Esophagus muscularis mucosa (tissue), 4 donors: ENCODE results near the gene EZR. TPM values are rescaled to one million over a fixed set of nuclear protein-coding genes. Genes with fewer than 3 reads are reported as not detected.
A peak's percentile ranks its signal among the peaks of the same experiment; 100 is the strongest.

Source experiments
- DNase-seq: peaks from one replicate; pipeline ENCODE4 v3.0.0-alpha.2; 2017; ENCODE audit errors: extremely low spot score
- H3K27ac ChIP-seq, 4 donors: fragments of 200-600 bp; sonication (generic); replicated peaks in 1 of 4; 1 replicate in 3 of 4; 2 replicates in 1 of 4; pipeline ENCODE4 v1.5.1; 2016 to 2019; ENCODE audit warnings: mild to moderate bottlenecking in 1 of 4
- H3K27me3 ChIP-seq, 4 donors: fragments of 200-600 bp; sonication (generic); one replicate each; pipeline versions ENCODE4 v1.5.1 to v1.6.0; 2016 to 2019
- H3K36me3 ChIP-seq, 4 donors: fragments of 200-600 bp; sonication (generic); one replicate each; pipeline ENCODE4 v1.5.1; 2016 to 2019
- H3K4me1 ChIP-seq, 4 donors: fragments of 200-600 bp; sonication (generic); one replicate each; pipeline ENCODE4 v1.5.1; 2016 to 2019
- H3K4me3 ChIP-seq, 4 donors: fragments of 200-600 bp; sonication (generic); 1 replicate in 2 of 4; 2 replicates in 2 of 4; pipeline ENCODE4 v1.5.1; 2016 to 2019; ENCODE audit warnings: mild to moderate bottlenecking in 4 of 4, moderate library complexity in 1 of 4
- H3K9me3 ChIP-seq, 4 donors: fragments of 200-600 bp; sonication (generic); 1 replicate in 3 of 4; 2 replicates in 1 of 4; pipeline ENCODE4 v1.5.1; 2016 to 2019
- CTCF ChIP-seq, 3 experiments: fragments of 200-600 bp in 2 of 3; fragments of 450-650 bp in 1 of 3; sonication (generic) in 2 of 3; IDR thresholded peaks; one replicate each; pipeline ENCODE4 v1.5.1; 2017 to 2019; ENCODE audit warnings: antibody characterized with exemption in 3 of 3, mild to moderate bottlenecking in 2 of 3, moderate library complexity in 1 of 3
- EP300 ChIP-seq: sonication (generic); formaldehyde crosslinking; IDR thresholded peaks from one replicate; pipeline ENCODE4 v1.6.1; 2017; ENCODE audit warnings: antibody characterized with exemption
- POLR2A ChIP-seq: fragments of 450-650 bp; IDR thresholded peaks from one replicate; pipeline ENCODE4 v1.6.1; 2017; ENCODE audit warnings: antibody characterized with exemption, moderate library complexity, mild to moderate bottlenecking, low read depth
- POLR2AphosphoS5 ChIP-seq, 2 donors: sonication (generic); formaldehyde crosslinking; IDR thresholded peaks; one replicate each; pipeline ENCODE4 v1.6.1; 2017; ENCODE audit warnings: antibody characterized with exemption in 2 of 2
- WGBS: methylation state at CpG from one replicate; pipeline ENCODE4 v1.1.5; 2018; 5-methylcytosine and 5-hydroxymethylcytosine counted together
- intact Hi-C: fragments of 100-400 bp; cut with DNase I; formaldehyde crosslinking; loops from one replicate; pipeline ENCODE4 v1.15.1; 2023
- small RNA-seq, 3 donors: library from RNA; depleted of rRNA; stranded (forward); fragments of <200 nt; gene quantifications; one replicate each; pipeline ENCODE3, GENCODE V24; 2016
- total RNA-seq, 4 donors: library from RNA; depleted of rRNA; stranded (reverse); fragments of >200 nt; gene quantifications; one replicate each; pipeline versions ENCODE4 v1.1.0 to v1.2.1, GENCODE V29; 2016

The EZR gene
- total RNA-seq, 4 donors from 2014 or later: 205 to 226 (median 212) TPM

GRCh38 chr6:158718461-158719046 lies 100.6 kb downstream of the EZR start:
- intact Hi-C loops: no loop called here
- Histone ChIP-seq H3K4me3 (no peak overlapping the region), H3K27ac (no peak overlapping the region), H3K4me1 (peaks cover 0 to 4% (median 2%) of the 10 kb centered on the region in 4 donors), H3K27me3 (no peaks in the 10 kb centered on the region), H3K9me3 (no peaks in the 10 kb centered on the region), H3K36me3 (peaks cover 0 to 12% (median 2%) of the 10 kb centered on the region in 4 donors)
- no peak for DNase-seq
- WGBS: 85% methylated on average over 11 of the region's 13 CpGs
- TF ChIP-seq POLR2A: no peak
- peak; percentile 24 to 41 (median 32) for TF ChIP-seq CTCF (IDR thresholded peaks at IDR 0.05)

GRCh38 chr6:158717341-158718330 lies 101.5 kb downstream of the EZR start:
- peaks cover 0 to 14% (median 3%) of the 10 kb centered on the region in 4 donors for H3K36me3 ChIP-seq
- 89% methylated on average over 16 of the region's 16 CpGs for WGBS
- no peak for DNase-seq
- H3K27ac ChIP-seq: no peak overlapping the region
- intact Hi-C loops: no loop called here
- H3K4me3 ChIP-seq: no peak overlapping the region
- no peaks in the 10 kb centered on the region for H3K27me3 ChIP-seq
- H3K4me1 ChIP-seq: peaks cover 0 to 4% (median 2%) of the 10 kb centered on the region in 4 donors
- no peak for TF ChIP-seq POLR2A
- no peak for TF ChIP-seq EP300
- TF ChIP-seq POLR2AphosphoS5 (IDR thresholded peaks at IDR 0.05): no peak
- TF ChIP-seq CTCF (IDR thresholded peaks at IDR 0.05): no peak
- no peaks in the 10 kb centered on the region for H3K9me3 ChIP-seq

Small RNA genes lying within 50 kb of the gene (small RNA-seq; reads per million reads assigned to genes)
- 0 reads per million in 3 donors for gene MIR3918

Other genes starting within 250 kb of the EZR start
- 100 to 1,000 TPM in 3 of 4 donors, 10 to 100 TPM in 1; 90.7 to 147 (median 102) TPM for gene DYNLT1, start 174.6 kb downstream of the EZR start, total RNA-seq
- 10 to 100 TPM in 1 of 4 donors, 1 to 10 TPM in 3; 4.8 to 10.1 (median 7.6) TPM for gene SYTL3, start 169.3 kb downstream of the EZR start, total RNA-seq
- gene RSPH3, start 180.8 kb upstream of the EZR start, total RNA-seq: 10 to 100 TPM; 10.6 to 21.5 (median 18.1) TPM
- gene TAGAP, start 225.6 kb upstream of the EZR start, total RNA-seq: 1 to 10 TPM; 1.5 to 3.0 (median 1.9) TPM